ENCODE results near the gene C1orf226. TPM values are rescaled to one million over a fixed set of nuclear protein-coding genes. Genes with fewer than 3 reads are reported as not detected.
"Not testable (repeated sequence)": the region's sequence is repeated elsewhere in the genome, so short reads cannot be mapped to it uniquely, and the experiment has no call there.

The C1orf226 gene
- total RNA-seq, 1 donor from 2014 or later = 2.7 TPM

- H3K4me3 Mint-ChIP-seq (ENCODE audit: unreplicated experiment) = no peak overlapping the region
- no peak for TF ChIP-seq CTCF (IDR thresholded peaks at IDR 0.05)
- H3K27ac Mint-ChIP-seq (ENCODE audit: unreplicated experiment) = no peak overlapping the region
- H3K36me3 Mint-ChIP-seq (ENCODE audit: unreplicated experiment) = no peaks in the 10 kb centered on the region
- no peaks in the 10 kb centered on the region for H3K4me1 Mint-ChIP-seq (ENCODE audit: unreplicated experiment)
- DNase-seq (ENCODE audit: extremely low spot score, unreplicated experiment) = no peak
- H3K27me3 Mint-ChIP-seq (ENCODE audit: unreplicated experiment) = peaks cover 8% of the 10 kb centered on the region
- no peaks in the 10 kb centered on the region for H3K9me3 Mint-ChIP-seq (ENCODE audit: unreplicated experiment)
Observed at GRCh38 chr1:162430583-162430982, 49.1 kb downstream of the C1orf226 start.

GRCh38 chr1:162432977-162433713 is 51.6 kb downstream of the C1orf226 start:
- H3K4me3 Mint-ChIP-seq (ENCODE audit: unreplicated experiment); H3K9me3 Mint-ChIP-seq (ENCODE audit: unreplicated experiment); H3K4me1 Mint-ChIP-seq (ENCODE audit: unreplicated experiment); H3K36me3 Mint-ChIP-seq (ENCODE audit: unreplicated experiment); DNase-seq (ENCODE audit: extremely low spot score, unreplicated experiment); H3K27ac Mint-ChIP-seq (ENCODE audit: unreplicated experiment): not testable (repeated sequence)
- peaks cover 17% of the 10 kb centered on the region for H3K27me3 Mint-ChIP-seq (ENCODE audit: unreplicated experiment)

Small RNA genes lying within 50 kb of the gene (microRNA-seq; reads per million reads assigned to microRNA genes)
- gene MIR556 (ENCODE audit: unreplicated experiment) = not detected

Other genes starting within 250 kb of the C1orf226 start
- not detected in 2 replicates for gene SPATA46, start 4.9 kb upstream of the C1orf226 start, total RNA-seq
- gene SH2D1B, start 30.4 kb downstream of the C1orf226 start, total RNA-seq = not detected in 2 replicates
- gene UHMK1, start 116.1 kb downstream of the C1orf226 start, total RNA-seq = 29.3 and 30.9 TPM in 2 replicates
- gene UAP1, start 180.0 kb downstream of the C1orf226 start, total RNA-seq = 30.7 and 31.6 TPM in 2 replicates

Measured in osteocyte (in vitro differentiated cells).